Caco-2 (cell line): ENCODE results near the gene PVALB. TPM values are rescaled to one million over a fixed set of nuclear protein-coding genes. Genes with fewer than 3 reads are reported as not detected.

Experiments
- BruUV-seq: library from RNA; stranded (reverse); fragments of 400-500 nt; replicated peaks from 2 replicates; lab custom pipeline; 2021; lab: Mats Ljungman, UMichigan
- CTCF ChIA-PET: fragments of 300-600 bp; sonication (Branson Sonifier 250); formaldehyde crosslinking; loops from one replicate; lab custom pipeline; 2022; ENCODE audit warnings: antibody characterized with exemption; lab: Charles Lee
- POLR2A ChIA-PET: fragments of 300-600 bp; sonication (Branson Sonifier 250); formaldehyde crosslinking; loops from one replicate; lab custom pipeline; 2022; ENCODE audit warnings: antibody characterized with exemption; lab: Charles Lee
- DNase-seq, 2 experiments: peaks; one replicate each; pipeline versions ENCODE4 v3.0.0 to v3.0.0-alpha.2; 2020 to 2022
- H3K27me3 ChIP-seq: replicated peaks from 2 replicates; pipeline ENCODE4 v1.6.0; 2011; ENCODE audit warnings: low read length; ENCODE audit not compliant: control insufficient read depth, insufficient read depth
- H3K36me3 ChIP-seq: 2 replicates; pipeline ENCODE4 v1.5.1; 2011; ENCODE audit warnings: low read length; ENCODE audit not compliant: control insufficient read depth, insufficient read depth
- H3K4me1 ChIP-seq: fragments of 250-450 bp; sonication (Bioruptor Pico); 2 replicates; pipeline ENCODE4 v1.5.1; 2020; ENCODE audit warnings: mild to moderate bottlenecking
- H3K4me3 ChIP-seq: 2 replicates; pipeline ENCODE4 v1.5.1; 2011; ENCODE audit warnings: low read depth, mild to moderate bottlenecking, control low read depth, low read length
- H3K9me3 ChIP-seq: fragments of 250-450 bp; sonication (Bioruptor Pico); 2 replicates; pipeline ENCODE4 v1.5.1; 2020; ENCODE audit warnings: mild to moderate bottlenecking, moderate library complexity
- H3K27ac Mint-ChIP-seq: one replicate; pipeline ENCODE4 v1.8.0; 2022; ENCODE audit warnings: mixed read lengths; ENCODE audit not compliant: unreplicated experiment
- H3K27me3 Mint-ChIP-seq: one replicate; pipeline ENCODE4 v1.8.0; 2022; ENCODE audit warnings: mixed read lengths; ENCODE audit not compliant: insufficient read depth, unreplicated experiment
- H3K36me3 Mint-ChIP-seq: one replicate; pipeline ENCODE4 v1.8.0; 2022; ENCODE audit warnings: mild to moderate bottlenecking, mixed read lengths; ENCODE audit not compliant: insufficient read depth, unreplicated experiment
- H3K4me1 Mint-ChIP-seq: one replicate; pipeline ENCODE4 v1.8.0; 2022; ENCODE audit warnings: low read depth, mixed read lengths; ENCODE audit not compliant: unreplicated experiment
- H3K4me3 Mint-ChIP-seq: one replicate; pipeline ENCODE4 v1.8.0; 2022; ENCODE audit warnings: mild to moderate bottlenecking, moderate library complexity, mixed read lengths; ENCODE audit not compliant: unreplicated experiment
- H3K9me3 Mint-ChIP-seq: one replicate; pipeline ENCODE4 v1.8.0; 2022; ENCODE audit warnings: mixed read lengths; ENCODE audit not compliant: unreplicated experiment
- CTCF ChIP-seq, 2 experiments: fragments of 200-600 bp in 1 of 2; IDR thresholded peaks; 1 replicate in 1 of 2; 2 replicates in 1 of 2; pipeline versions ENCODE4 v1.5.1 to v1.8.0; 2011 to 2022; ENCODE audit warnings: antibody characterized with exemption in 1 of 2, control low read depth in 1 of 2, inconsistent platforms in 1 of 2, low read depth in 1 of 2, low read length in 1 of 2, mild to moderate bottlenecking in 1 of 2, moderate library complexity in 1 of 2; ENCODE audit not compliant: insufficient read depth in 1 of 2, severe bottlenecking in 1 of 2, unreplicated experiment in 1 of 2
- intact Hi-C: fragments of 100-400 bp; cut with micrococcal nuclease; formaldehyde crosslinking; loops from one replicate; pipeline ENCODE4 v1.10.0; 2022; ENCODE audit not compliant: unreplicated experiment
- total RNA-seq: library from RNA; stranded (reverse); gene quantifications from 2 replicates; pipeline ENCODE4 v1.2.3, GENCODE V29; 2022

The PVALB gene
- total RNA-seq, 1 experiment from 2014 or later: not detected

- Histone ChIP-seq H3K36me3 (no peaks in the 10 kb centered on the region), H3K4me1 (no peaks in the 10 kb centered on the region), H3K9me3 (no peaks in the 10 kb centered on the region), H3K27me3 (no peaks in the 10 kb centered on the region; the same call in none of the 2 replicates), H3K4me3 (no peak overlapping the region)
- Mint-ChIP-seq H3K9me3 (no peaks in the 10 kb centered on the region), H3K27me3 (peaks cover 14% of the 10 kb centered on the region), H3K36me3 (no peaks in the 10 kb centered on the region), H3K4me3 (no peak overlapping the region), H3K27ac (no peak overlapping the region), H3K4me1 (no peaks in the 10 kb centered on the region)
- no TSS peak for BruUV-seq
- POLR2A ChIA-PET: no interaction called here
- CTCF ChIA-PET: no interaction called here
- no peak for DNase-seq
- intact Hi-C loops: no loop called here
- TF ChIP-seq CTCF (IDR thresholded peaks at IDR 0.05; ENCODE audit: insufficient read depth in 1 of 2, low read depth in 1 of 2, low read length in 1 of 2, severe bottlenecking in 1 of 2, unreplicated experiment in 1 of 2): no peak
These were observed 13.5 kb downstream of the PVALB start for GRCh38 chr22:36803358-36803757.

DNA sequence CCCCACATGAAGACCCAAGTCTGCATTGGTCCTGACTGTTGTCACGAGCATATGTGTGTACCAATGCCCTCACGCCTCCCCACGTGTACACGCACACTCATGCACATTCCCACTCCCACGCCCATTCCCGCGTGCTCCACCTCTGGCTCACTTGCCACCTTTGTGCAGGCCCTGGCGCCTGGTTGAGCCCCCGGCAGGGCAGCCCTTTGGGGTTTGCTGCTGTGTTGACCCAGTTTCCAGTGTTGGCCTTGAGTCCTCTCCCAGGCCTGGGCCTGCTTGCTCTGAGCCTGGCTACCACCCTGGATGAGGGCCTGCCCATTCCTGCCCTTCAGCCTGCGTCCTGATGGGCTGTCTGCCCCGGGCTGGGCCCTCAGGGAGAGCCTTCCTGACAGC, 18.2 kb downstream of the PVALB start:
- POLR2A ChIA-PET: no interaction called here
- Mint-ChIP-seq H3K27ac (no peak overlapping the region), H3K4me3 (no peak overlapping the region), H3K9me3 (no peaks in the 10 kb centered on the region), H3K27me3 (peaks cover 16% of the 10 kb centered on the region), H3K36me3 (no peaks in the 10 kb centered on the region), H3K4me1 (no peaks in the 10 kb centered on the region)
- no peak for DNase-seq
- BruUV-seq: no TSS peak
- no peak for TF ChIP-seq CTCF (IDR thresholded peaks at IDR 0.05; ENCODE audit: insufficient read depth in 1 of 2, low read depth in 1 of 2, low read length in 1 of 2, severe bottlenecking in 1 of 2, unreplicated experiment in 1 of 2)
- Histone ChIP-seq H3K4me3 (no peak overlapping the region), H3K27me3 (no peaks in the 10 kb centered on the region; the same call in 1 of the 2 replicates), H3K4me1 (no peaks in the 10 kb centered on the region), H3K36me3 (no peaks in the 10 kb centered on the region), H3K9me3 (no peaks in the 10 kb centered on the region)
- intact Hi-C loops: no loop called here
- CTCF ChIA-PET: no interaction called here

DNA sequence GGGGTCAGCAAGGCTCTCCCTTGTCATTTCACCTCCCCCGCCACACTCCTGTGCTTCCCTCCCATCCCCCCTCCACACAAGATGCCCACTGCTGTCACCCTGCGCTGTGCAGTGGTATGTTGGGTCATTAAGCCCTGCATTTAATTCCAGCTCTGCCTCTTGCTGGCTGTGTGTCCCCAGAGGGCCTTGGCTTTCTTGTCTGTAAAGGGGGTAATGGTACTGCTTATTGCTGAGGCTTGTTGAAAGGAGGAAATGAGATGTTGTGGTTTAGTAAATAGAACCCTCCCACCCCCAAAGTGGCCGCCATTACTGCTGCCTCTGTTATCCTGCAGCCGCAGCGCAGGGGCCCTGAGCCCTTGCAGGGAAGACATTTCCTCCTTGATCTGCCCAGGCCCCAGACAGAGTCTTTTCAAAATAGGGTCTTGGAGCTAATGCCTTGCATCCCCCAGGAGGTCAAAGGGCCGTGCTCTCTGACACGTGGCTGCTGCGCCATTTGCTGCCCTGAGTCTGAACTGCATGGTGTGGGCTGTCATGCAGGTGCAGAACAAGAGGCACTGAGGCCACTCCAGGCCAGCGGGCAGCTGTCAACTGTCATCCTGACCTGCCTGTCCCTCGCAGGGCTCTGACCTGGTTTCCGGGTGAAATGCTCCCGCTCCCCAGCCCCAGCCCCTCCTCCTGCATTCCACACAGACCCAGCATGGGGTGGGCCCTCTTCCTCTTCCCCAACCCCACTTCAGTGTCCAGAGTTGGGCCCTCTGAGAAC, 18.7 kb downstream of the PVALB start:
- BruUV-seq: no TSS peak

More for the DNA sequence above, 18.7 kb downstream of the PVALB start:
- Histone ChIP-seq H3K27me3 (no peaks in the 10 kb centered on the region), H3K9me3 (no peaks in the 10 kb centered on the region), H3K4me3 (no peak overlapping the region), H3K36me3 (no peaks in the 10 kb centered on the region), H3K4me1 (no peaks in the 10 kb centered on the region)
- TF ChIP-seq CTCF (IDR thresholded peaks at IDR 0.05; ENCODE audit: insufficient read depth in 1 of 2, low read depth in 1 of 2, low read length in 1 of 2, severe bottlenecking in 1 of 2, unreplicated experiment in 1 of 2): no peak
- no peaks in the 10 kb centered on the region for H3K4me1 Mint-ChIP-seq
- no peak overlapping the region for H3K27ac Mint-ChIP-seq
- H3K9me3 Mint-ChIP-seq: no peaks in the 10 kb centered on the region
- peaks cover 14% of the 10 kb centered on the region for H3K27me3 Mint-ChIP-seq
- H3K36me3 Mint-ChIP-seq: no peaks in the 10 kb centered on the region
- ChIA-PET CTCF (interaction anchor here (1.0 kb wide), 1 partner anchor 9 kb away, joined by 3 read pairs; no protein-coding TSS in a partner anchor), POLR2A (no interaction called here)
- intact Hi-C loops: no loop called here
- H3K4me3 Mint-ChIP-seq: no peak overlapping the region
- no peak for DNase-seq
